Kidney (tissue), 14 donors: ENCODE data around the gene SCARB1. TPM values are rescaled to one million over a fixed set of nuclear protein-coding genes. Genes with fewer than 3 reads are reported as not detected.
A peak's percentile ranks its signal among the peaks of the same experiment; 100 is the strongest.

Experiments used
- DNase-seq, 5 donors: peaks; one replicate each; pipeline ENCODE4 v3.0.0-alpha.2; 2013 to 2020
- FAIRE-seq: peaks from 2 replicates; lab custom pipeline; 2012; peaks lifted over from hg19 to GRCh38; lab: Jason Lieb, UNC
- H3K27ac ChIP-seq, 2 donors: one replicate each; pipeline ENCODE4 v1.7.0; 2013; ENCODE audit warnings: low read depth in 2 of 2, low read length in 2 of 2, inconsistent platforms in 1 of 2
- H3K27me3 ChIP-seq: one replicate; pipeline ENCODE4 v1.7.1; 2013; ENCODE audit warnings: low read length, inconsistent platforms; ENCODE audit not compliant: control insufficient read depth, insufficient read depth
- H3K36me3 ChIP-seq, 3 donors: one replicate each; pipeline versions ENCODE4 v1.7.0 to v1.7.1; 2013; ENCODE audit warnings: low read length in 3 of 3, control low read depth in 1 of 3, inconsistent platforms in 1 of 3; ENCODE audit not compliant: insufficient read depth in 3 of 3, control insufficient read depth in 2 of 3
- H3K4me1 ChIP-seq, 3 donors: one replicate each; pipeline versions ENCODE4 v1.7.0 to v1.7.1; 2013; ENCODE audit warnings: low read length in 3 of 3, inconsistent platforms in 1 of 3, low read depth in 1 of 3; ENCODE audit not compliant: control insufficient read depth in 2 of 3, insufficient read depth in 2 of 3
- H3K4me3 ChIP-seq, 3 donors: one replicate each; pipeline versions ENCODE4 v1.7.0 to v1.8.1; 2013; ENCODE audit warnings: low read length in 3 of 3, control low read depth in 1 of 3, inconsistent platforms in 1 of 3
- H3K9ac ChIP-seq, 3 donors: one replicate each; pipeline versions ENCODE4 v1.7.0 to v1.7.1; 2013; ENCODE audit warnings: low read length in 3 of 3, control low read depth in 1 of 3, inconsistent platforms in 1 of 3
- H3K9me3 ChIP-seq, 3 donors: one replicate each; pipeline versions ENCODE4 v1.7.0 to v1.7.1; 2013; ENCODE audit warnings: low read length in 3 of 3, control low read depth in 1 of 3, inconsistent platforms in 1 of 3; ENCODE audit not compliant: control insufficient read depth in 2 of 3, insufficient read depth in 1 of 3
- CTCF ChIP-seq: IDR thresholded peaks from 3 replicates; pipeline ENCODE4 v1.5.1; 2012; ENCODE audit warnings: mild to moderate bottlenecking, moderate library complexity, borderline replicate concordance; ENCODE audit not compliant: insufficient read depth; ENCODE audit errors: extremely low read depth
- intact Hi-C: fragments of 100-400 bp; cut with DNase I; formaldehyde crosslinking; loops from one replicate; pipeline ENCODE4 v1.11.1; 2022
- polyA plus RNA-seq: library from polyadenylated mRNA; stranded (reverse); fragments of 350-450 nt; fragmentation: Illumina TruSeq; extraction: RNeasy Lipid Tissue Mini Kit (QIAGEN cat#74804); gene quantifications from one replicate; pipeline ENCODE4 v1.2.3, GENCODE V29; 2014; ENCODE audit warnings: low read depth, low replicate concordance; ENCODE audit not compliant: insufficient read depth
- total RNA-seq: library from RNA; stranded (reverse); fragmentation: NEBNext Ultra II Directional; extraction: Animal tissue kit (Norgen Biotek cat#: 25700); gene quantifications from one replicate; pipeline ENCODE4 v1.2.1, GENCODE V29; 2021
- donor health status: control.
- donor health status: control.
- donor health status: control.
- donor health status: control.
- donor health status: control.
- donor health status: DM: yes; HTN: yes; CAD: no.
- donor health status: Normal renal cell carcinoma (clear cell type).

SCARB1 gene
- total and polyA plus RNA-seq, 2 donors from 2014 or later, result 12.3 to 13.2 TPM

- no peaks in the 10 kb centered on the region for H3K27me3 ChIP-seq
- FAIRE-seq, result no peak
- TF ChIP-seq CTCF, result no peak
- H3K36me3 ChIP-seq, result no peaks in the 10 kb centered on the region
- intact Hi-C loops, result no loop called here
- H3K4me1 ChIP-seq, result peaks cover 0 to 4% (median 0%) of the 10 kb centered on the region in 3 donors
- no peak for DNase-seq
- no peak overlapping the region for H3K9ac ChIP-seq
- no peak overlapping the region for H3K27ac ChIP-seq
- H3K9me3 ChIP-seq, result no peaks in the 10 kb centered on the region
- no peak overlapping the region for H3K4me3 ChIP-seq
These were observed 14.3 kb downstream of the SCARB1 start for GRCh38 chr12:124849382-124849781.

- FAIRE-seq, result no peak
- intact Hi-C loops, result no loop called here
- DNase-seq, result no peak
- Histone ChIP-seq H3K36me3 (no peaks in the 10 kb centered on the region), H3K9me3 (no peaks in the 10 kb centered on the region), H3K27me3 (no peaks in the 10 kb centered on the region), H3K4me1 (peaks cover 0 to 4% (median 0%) of the 10 kb centered on the region in 3 donors), H3K4me3 (no peak overlapping the region), H3K27ac (no peak overlapping the region), H3K9ac (no peak overlapping the region)
- TF ChIP-seq CTCF, result no peak
These were observed 14.9 kb downstream of the SCARB1 start for GRCh38 chr12:124848621-124849380.

- H3K27me3 ChIP-seq, result no peaks in the 10 kb centered on the region
- no peaks in the 10 kb centered on the region for H3K9me3 ChIP-seq
- no peak for FAIRE-seq
- no peak overlapping the region for H3K27ac ChIP-seq
- no peak for TF ChIP-seq CTCF
- H3K4me1 ChIP-seq, result peaks cover 0 to 6% (median 0%) of the 10 kb centered on the region in 3 donors
- H3K36me3 ChIP-seq, result no peaks in the 10 kb centered on the region
- no peak overlapping the region for H3K4me3 ChIP-seq
- peak in 3 of 5 donors; percentile 58 to 72 (median 59) for DNase-seq
- H3K9ac ChIP-seq, result no peak overlapping the region
- intact Hi-C loops, result no loop called here
These were observed 16.3 kb downstream of the SCARB1 start for GRCh38 chr12:124847113-124848074.
